Measurements from ENCODE around the gene DUSP12. TPM values are rescaled to one million over a fixed set of nuclear protein-coding genes. Genes with fewer than 3 reads are reported as not detected.

The DUSP12 gene
- total RNA-seq, 1 experiment from 2014 or later: 31.6 TPM

DNA sequence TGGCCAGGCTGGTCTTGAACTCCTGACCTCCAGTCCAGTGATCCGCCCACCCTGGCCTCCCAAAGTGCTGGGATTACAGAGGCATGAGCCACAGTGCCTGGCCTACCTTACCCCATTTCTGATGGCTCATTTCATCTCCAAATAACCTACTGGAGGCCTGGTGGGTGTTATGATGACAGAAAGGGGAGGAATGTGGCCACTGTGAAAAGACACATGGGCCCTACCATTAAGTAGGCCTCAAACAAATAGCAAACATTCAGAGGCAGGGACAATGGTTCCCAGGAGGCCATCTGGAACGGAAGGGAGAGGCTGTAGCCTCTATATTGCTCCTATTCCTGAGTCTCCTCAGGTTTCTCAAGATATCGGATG lies 43.5 kb upstream of the DUSP12 start:
- ATAC-seq: no peak

DNA sequence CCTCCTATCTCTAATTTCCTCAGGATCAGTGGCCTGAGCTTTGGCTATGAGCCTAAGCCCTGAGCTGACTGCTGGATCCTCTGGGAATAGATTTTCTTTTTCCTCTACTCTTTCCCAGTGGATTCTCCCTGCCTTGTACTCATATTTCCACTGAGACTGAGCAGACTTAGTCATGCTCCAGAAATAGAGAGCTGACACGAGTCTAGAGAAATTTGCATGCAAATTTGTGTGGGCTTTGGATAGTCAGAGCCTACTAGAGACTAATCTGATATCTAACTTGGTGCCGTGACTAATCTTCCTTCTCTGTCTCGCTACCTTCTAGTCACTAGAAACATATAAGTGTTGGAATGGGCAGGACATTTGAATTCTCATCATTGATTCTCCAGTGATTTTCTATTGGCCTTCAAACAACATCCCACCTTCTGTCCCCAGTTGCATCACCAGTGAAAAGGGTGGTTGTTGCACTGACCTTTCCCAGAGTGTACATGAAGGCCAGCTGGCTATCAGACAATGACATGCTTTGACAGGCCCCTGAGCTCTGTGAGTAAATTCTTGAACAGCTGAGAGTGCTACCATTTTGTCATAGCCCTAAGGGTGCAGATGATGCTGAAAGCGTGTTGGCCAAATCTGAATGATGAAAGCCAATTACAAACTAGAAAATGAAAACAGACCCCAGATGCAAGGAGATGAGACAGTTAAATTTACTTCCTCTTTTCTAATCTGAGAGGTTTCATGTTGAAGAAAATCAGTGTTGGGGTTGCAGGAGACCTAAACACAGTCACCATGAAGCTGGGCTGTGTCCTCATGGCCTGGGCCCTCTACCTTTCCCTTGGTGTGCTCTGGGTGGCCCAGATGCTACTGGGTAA lies 42.9 kb upstream of the DUSP12 start, which contains the start of gene FCRLA:
Gene FCRLA, plus strand, starts transcription at position 748 of the 866 bp plus-strand sequence. Its CDS starts 36 bp downstream, at position 784.
- TF ChIP-seq POLR2A (IDR thresholded peaks at IDR 0.05; ENCODE audit: borderline replicate concordance, extremely low read depth, insufficient read depth, insufficient read length) (no peak), FOSL1 (IDR thresholded peaks at IDR 0.05; ENCODE audit: low read depth) (peak; percentile 13; the same call in 1 of the 2 replicates)
- ChIA-PET RAD21 (ENCODE audit: low non-redundant PET in 1 of 2, low total read pairs in 2 of 2, uncharacterized antibody in 2 of 2, unreplicated experiment in 2 of 2) (no interaction called here), CTCF (no interaction called here), POLR2A (no interaction called here)
- no peak within 1 kb of the TSS for H2AFZ ChIP-seq (ENCODE audit: low read depth, low read length, poor library complexity, severe bottlenecking)
- H3K9ac ChIP-seq (ENCODE audit: low read length): no peak within 1 kb of the TSS
- H3K4me1 ChIP-seq (ENCODE audit: control insufficient read depth in 1 of 2, insufficient read depth in 2 of 2, low read length in 2 of 2): peaks cover 0 to 11% of the 10 kb centered on the region in 2 experiments; a peak in 2 of 4 replicates
- intact Hi-C loops (cut with micrococcal nuclease): no loop called here
- no peak within 1 kb of the TSS for H3K27ac ChIP-seq (ENCODE audit: low read depth, low read length)
- H3K9me3 ChIP-seq (ENCODE audit: control insufficient read depth in 1 of 2, insufficient read depth in 1 of 2, low read depth in 1 of 2, low read length in 2 of 2): no peaks in the 10 kb centered on the region
- DNase-seq (ENCODE audit: low read depth, low spot score): no peak
- no TSS peak for BruUV-seq (replicated peaks)
- no peaks in the 10 kb centered on the region for H3K9me2 ChIP-seq (ENCODE audit: insufficient read depth)
- no peak within 1 kb of the TSS for H3K4me3 ChIP-seq (replicated peaks in 1 of 2; ENCODE audit: low read depth in 1 of 2, low read length in 2 of 2)
- H3K79me2 ChIP-seq (ENCODE audit: insufficient read depth, low read length): no peaks in the 10 kb centered on the region
- 0 out of 2 replicates have a peak within 1 kb of the TSS, but pooled peaks have one; percentile 10 for H3K4me2 ChIP-seq (ENCODE audit: low read length)
- no peak for ATAC-seq
- no peaks in the 10 kb centered on the region for H3K36me3 ChIP-seq (ENCODE audit: control insufficient read depth in 1 of 2, insufficient read depth in 2 of 2, low read length in 2 of 2)
- no peaks in the 10 kb centered on the region for H3K27me3 ChIP-seq (ENCODE audit: insufficient read depth, low read length)
- no peaks in the 10 kb centered on the region for H4K20me1 ChIP-seq (ENCODE audit: insufficient read depth)

More for the DNA sequence above, 43.5 kb upstream of the DUSP12 start:
- Histone ChIP-seq H3K79me2 (ENCODE audit: insufficient read depth, low read length) (no peaks in the 10 kb centered on the region), H3K27me3 (ENCODE audit: insufficient read depth, low read length) (no peaks in the 10 kb centered on the region), H3K27ac (ENCODE audit: low read depth, low read length) (no peak overlapping the region), H3K9me2 (ENCODE audit: insufficient read depth) (no peaks in the 10 kb centered on the region), H3K9me3 (ENCODE audit: control insufficient read depth in 1 of 2, insufficient read depth in 1 of 2, low read depth in 1 of 2, low read length in 2 of 2) (no peaks in the 10 kb centered on the region), H3K4me1 (ENCODE audit: control insufficient read depth in 1 of 2, insufficient read depth in 2 of 2, low read length in 2 of 2) (peaks cover 0 to 11% of the 10 kb centered on the region in 2 experiments; a peak in 2 of 4 replicates), H3K4me2 (ENCODE audit: low read length) (0 out of 2 replicates have a peak overlapping the region, but pooled peaks have one; percentile 10), H3K36me3 (ENCODE audit: control insufficient read depth in 1 of 2, insufficient read depth in 2 of 2, low read length in 2 of 2) (no peaks in the 10 kb centered on the region), H4K20me1 (ENCODE audit: insufficient read depth) (no peaks in the 10 kb centered on the region), H2AFZ (ENCODE audit: low read depth, low read length, poor library complexity, severe bottlenecking) (no peak overlapping the region), H3K4me3 (replicated peaks in 1 of 2; ENCODE audit: low read depth in 1 of 2, low read length in 2 of 2) (no peak overlapping the region), H3K9ac (ENCODE audit: low read length) (no peak overlapping the region)
- POLR2A ChIA-PET: no interaction called here
- no peak for DNase-seq (ENCODE audit: low read depth, low spot score)
- RAD21 ChIA-PET (ENCODE audit: low non-redundant PET in 1 of 2, low total read pairs in 2 of 2, uncharacterized antibody in 2 of 2, unreplicated experiment in 2 of 2): no interaction called here
- no TSS peak for BruUV-seq (replicated peaks)
- CTCF ChIA-PET: no interaction called here
- no peak for TF ChIP-seq TCF7L2 (IDR thresholded peaks at IDR 0.05; ENCODE audit: borderline replicate concordance, extremely low read depth, insufficient read depth, insufficient read length)
- no peak for TF ChIP-seq FOSL1 (IDR thresholded peaks at IDR 0.05; ENCODE audit: low read depth)
- no peak for TF ChIP-seq EGR1 (IDR thresholded peaks at IDR 0.05; ENCODE audit: low read depth)
- TF ChIP-seq SRF (IDR thresholded peaks at IDR 0.05; ENCODE audit: low read depth): no peak
- TF ChIP-seq ELF1 (IDR thresholded peaks at IDR 0.05; ENCODE audit: borderline replicate concordance, low read depth): no peak
- TF ChIP-seq POLR2A (IDR thresholded peaks at IDR 0.05; ENCODE audit: borderline replicate concordance, extremely low read depth, insufficient read depth, insufficient read length): no peak
- no peak for TF ChIP-seq SP1 (IDR thresholded peaks at IDR 0.05; ENCODE audit: low read depth)
- TF ChIP-seq ZNF274 (IDR thresholded peaks at IDR 0.05; ENCODE audit: low read depth, low read length): no peak
- intact Hi-C loops (cut with micrococcal nuclease): no loop called here

All from HCT116 (cell line).